Effector memory CD4-positive, alpha-beta T cell (primary cell): Measurements from ENCODE around the gene TNFAIP2.

Experiments
- DNase-seq, 3 donors: peaks; one replicate each; pipeline ENCODE4 v3.0.0-alpha.2; 2020
- H3K27ac ChIP-seq: 2 replicates; pipeline ENCODE4 v1.7.0; 2013; ENCODE audit warnings: mild to moderate bottlenecking, low read length, moderate library complexity; ENCODE audit not compliant: insufficient read depth, poor library complexity, severe bottlenecking
- H3K27me3 ChIP-seq: replicated peaks from 2 replicates; pipeline ENCODE4 v1.7.0; 2013; ENCODE audit warnings: mild to moderate bottlenecking, low read length; ENCODE audit not compliant: insufficient read depth, control insufficient read depth, poor library complexity, severe bottlenecking
- H3K36me3 ChIP-seq: 2 replicates; pipeline ENCODE4 v1.7.0; 2013; ENCODE audit warnings: mild to moderate bottlenecking, low read length, moderate library complexity; ENCODE audit not compliant: control insufficient read depth, insufficient read depth
- H3K4me1 ChIP-seq: 2 replicates; pipeline ENCODE4 v1.7.0; 2013; ENCODE audit warnings: low read length, mild to moderate bottlenecking; ENCODE audit not compliant: control insufficient read depth, insufficient read depth, poor library complexity, severe bottlenecking
- H3K4me3 ChIP-seq: 2 replicates; pipeline ENCODE4 v1.7.0; 2013; ENCODE audit warnings: low read length, low read depth, mild to moderate bottlenecking; ENCODE audit not compliant: insufficient read depth, poor library complexity, severe bottlenecking
- H3K9me3 ChIP-seq: 2 replicates; pipeline ENCODE4 v1.7.0; 2013; ENCODE audit warnings: mild to moderate bottlenecking, low read length, moderate library complexity; ENCODE audit not compliant: control insufficient read depth

Gene TNFAIP2

GRCh38 chr14:103093856-103094405, 29.3 kb upstream of the TNFAIP2 start:
- peaks cover 11% of the 10 kb centered on the region for H3K4me1 ChIP-seq
- no peaks in the 10 kb centered on the region for H3K9me3 ChIP-seq
- no peak overlapping the region for H3K27ac ChIP-seq
- H3K36me3 ChIP-seq = no peaks in the 10 kb centered on the region
- H3K27me3 ChIP-seq = no peaks in the 10 kb centered on the region
- no peak for DNase-seq
- no peak overlapping the region for H3K4me3 ChIP-seq

GRCh38 chr14:103094406-103095209, 28.7 kb upstream of the TNFAIP2 start, which contains the start of gene EXOC3L4:
Gene EXOC3L4, plus strand, starts transcription at chr14:103094725. Its CDS starts 5,495 bp downstream, at chr14:103100220.
- Histone ChIP-seq H3K4me1 (peaks cover 11% of the 10 kb centered on the region), H3K36me3 (no peaks in the 10 kb centered on the region), H3K4me3 (no peak within 1 kb of the TSS), H3K27me3 (no peaks in the 10 kb centered on the region), H3K9me3 (no peaks in the 10 kb centered on the region), H3K27ac (no peak within 1 kb of the TSS)
- no peak for DNase-seq

GRCh38 chr14:103095210-103095778, 28.0 kb upstream of the TNFAIP2 start:
- Histone ChIP-seq H3K36me3 (no peaks in the 10 kb centered on the region), H3K4me3 (no peak overlapping the region), H3K27me3 (no peaks in the 10 kb centered on the region), H3K9me3 (no peaks in the 10 kb centered on the region), H3K27ac (no peak overlapping the region), H3K4me1 (peaks cover 11% of the 10 kb centered on the region)
- DNase-seq = no peak

GRCh38 chr14:103096387-103096786, 26.9 kb upstream of the TNFAIP2 start:
- DNase-seq = no peak
- no peak overlapping the region for H3K4me3 ChIP-seq
- no peaks in the 10 kb centered on the region for H3K9me3 ChIP-seq
- H3K4me1 ChIP-seq = peaks cover 5% of the 10 kb centered on the region
- no peaks in the 10 kb centered on the region for H3K36me3 ChIP-seq
- no peak overlapping the region for H3K27ac ChIP-seq
- no peaks in the 10 kb centered on the region for H3K27me3 ChIP-seq

GRCh38 chr14:103097244-103097993, 25.8 kb upstream of the TNFAIP2 start:
- H3K27ac ChIP-seq = no peak overlapping the region
- DNase-seq = no peak
- H3K4me3 ChIP-seq = no peak overlapping the region
- H3K27me3 ChIP-seq = peaks cover 2% of the 10 kb centered on the region
- no peaks in the 10 kb centered on the region for H3K9me3 ChIP-seq
- H3K36me3 ChIP-seq = no peaks in the 10 kb centered on the region
- H3K4me1 ChIP-seq = no peaks in the 10 kb centered on the region

GRCh38 chr14:103097994-103098957, 25.0 kb upstream of the TNFAIP2 start:
- Histone ChIP-seq H3K27me3 (peaks cover 7% of the 10 kb centered on the region), H3K27ac (no peak overlapping the region), H3K36me3 (no peaks in the 10 kb centered on the region), H3K9me3 (no peaks in the 10 kb centered on the region), H3K4me3 (no peak overlapping the region), H3K4me1 (no peaks in the 10 kb centered on the region)
- no peak for DNase-seq

- Histone ChIP-seq H3K27me3 (peaks cover 15% of the 10 kb centered on the region), H3K36me3 (no peaks in the 10 kb centered on the region), H3K4me3 (no peak overlapping the region), H3K27ac (no peak overlapping the region), H3K4me1 (no peaks in the 10 kb centered on the region), H3K9me3 (no peaks in the 10 kb centered on the region)
- no peak for DNase-seq
Measured at GRCh38 chr14:103099081-103099732, 24.1 kb upstream of the TNFAIP2 start.

- no peak overlapping the region for H3K4me3 ChIP-seq
- no peak for DNase-seq
- peaks cover 5% of the 10 kb centered on the region for H3K4me1 ChIP-seq
- no peaks in the 10 kb centered on the region for H3K9me3 ChIP-seq
- H3K27me3 ChIP-seq = peaks cover 21% of the 10 kb centered on the region
- H3K36me3 ChIP-seq = no peaks in the 10 kb centered on the region
- H3K27ac ChIP-seq = no peak overlapping the region
Measured at GRCh38 chr14:103099733-103100280, 23.5 kb upstream of the TNFAIP2 start.
